DMS 273 (cell line): ENCODE results near the gene PORCN.
A peak's percentile ranks its signal among the peaks of the same experiment; 100 is the strongest.
"Not testable (repeated sequence)": the region's sequence is repeated elsewhere in the genome, so short reads cannot be mapped to it uniquely, and the experiment has no call there.

Experiments used
- DNase-seq: peaks from one replicate; lab custom pipeline; 2025; ENCODE audit not compliant: unreplicated experiment; lab: John Stamatoyannopoulos, UW

The PORCN gene

DNA sequence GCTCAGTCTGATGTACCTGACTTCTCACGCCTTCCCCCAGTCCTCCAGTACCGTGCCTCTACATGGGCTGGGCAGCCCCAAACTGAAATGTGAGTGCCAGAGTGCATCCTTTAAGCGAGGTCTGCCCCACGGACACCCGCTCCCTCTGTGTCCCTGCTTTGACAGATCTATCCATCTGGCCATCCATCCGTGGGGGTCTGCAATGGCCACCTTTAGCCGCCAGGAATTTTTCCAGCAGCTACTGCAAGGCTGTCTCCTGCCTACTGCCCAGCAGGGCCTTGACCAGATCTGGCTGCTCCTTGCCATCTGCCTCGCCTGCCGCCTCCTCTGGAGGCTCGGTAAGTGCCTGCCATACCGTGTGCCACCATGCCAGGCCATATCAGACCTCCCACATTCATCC lies 827 bp downstream of the PORCN start:
- DNase-seq = no peak

- peak; percentile 33 for DNase-seq
Measured at GRCh38 chrX:48511560-48511959, 2.8 kb downstream of the PORCN start.

DNA sequence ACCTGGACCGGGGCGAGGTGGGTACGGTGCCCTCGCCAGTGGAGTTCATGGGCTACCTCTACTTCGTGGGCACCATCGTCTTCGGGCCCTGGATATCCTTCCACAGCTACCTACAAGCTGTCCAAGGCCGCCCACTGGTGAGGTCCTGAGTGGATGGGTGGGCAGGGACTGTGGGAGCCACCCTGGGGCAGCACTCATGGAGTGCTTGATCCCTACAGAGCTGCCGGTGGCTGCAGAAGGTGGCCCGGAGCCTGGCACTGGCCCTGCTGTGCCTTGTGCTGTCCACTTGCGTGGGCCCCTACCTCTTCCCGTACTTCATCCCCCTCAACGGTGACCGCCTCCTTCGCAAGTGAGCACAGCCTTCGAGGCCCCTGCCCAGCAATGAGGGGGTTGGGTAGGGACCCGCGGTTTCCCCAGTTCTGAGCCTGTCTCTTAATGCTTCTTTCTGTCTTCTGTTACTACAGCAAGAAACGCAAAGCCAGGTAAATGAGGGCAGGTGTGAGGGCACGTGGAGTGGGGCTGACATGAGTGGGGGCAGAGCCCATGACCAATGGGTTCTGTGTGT lies 3.7 kb downstream of the PORCN start:
- DNase-seq = no peak

- no peak for DNase-seq
Measured at GRCh38 chrX:48513670-48514069, 4.9 kb downstream of the PORCN start.

DNA sequence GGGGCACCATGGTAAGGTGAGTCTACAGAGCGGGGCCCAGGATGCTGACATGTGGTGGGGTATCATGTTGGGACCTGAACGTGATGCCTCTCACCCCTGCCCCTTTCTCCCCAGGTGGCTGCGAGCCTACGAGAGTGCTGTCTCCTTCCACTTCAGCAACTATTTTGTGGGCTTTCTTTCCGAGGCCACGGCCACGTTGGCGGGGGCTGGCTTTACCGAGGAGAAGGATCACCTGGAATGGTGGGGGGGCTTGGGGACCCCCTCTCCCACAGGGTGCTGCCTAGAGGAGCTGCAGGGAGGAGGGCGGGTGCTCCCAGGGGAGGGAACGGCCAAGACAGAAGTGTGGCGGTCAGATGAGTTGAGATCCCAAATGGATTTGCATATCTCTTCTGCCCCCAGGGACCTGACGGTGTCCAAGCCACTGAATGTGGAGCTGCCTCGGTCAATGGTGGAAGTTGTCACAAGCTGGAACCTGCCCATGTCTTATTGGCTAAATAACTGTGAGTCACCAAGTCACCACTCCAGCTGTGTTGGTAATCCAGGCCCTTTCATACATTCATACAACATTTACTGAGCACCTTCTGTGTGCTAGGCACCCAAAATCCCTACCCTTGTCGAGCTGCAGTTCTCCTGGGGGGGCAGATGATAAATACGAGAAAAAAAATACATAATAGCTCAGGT lies 5.5 kb downstream of the PORCN start:
- no peak for DNase-seq

DNA sequence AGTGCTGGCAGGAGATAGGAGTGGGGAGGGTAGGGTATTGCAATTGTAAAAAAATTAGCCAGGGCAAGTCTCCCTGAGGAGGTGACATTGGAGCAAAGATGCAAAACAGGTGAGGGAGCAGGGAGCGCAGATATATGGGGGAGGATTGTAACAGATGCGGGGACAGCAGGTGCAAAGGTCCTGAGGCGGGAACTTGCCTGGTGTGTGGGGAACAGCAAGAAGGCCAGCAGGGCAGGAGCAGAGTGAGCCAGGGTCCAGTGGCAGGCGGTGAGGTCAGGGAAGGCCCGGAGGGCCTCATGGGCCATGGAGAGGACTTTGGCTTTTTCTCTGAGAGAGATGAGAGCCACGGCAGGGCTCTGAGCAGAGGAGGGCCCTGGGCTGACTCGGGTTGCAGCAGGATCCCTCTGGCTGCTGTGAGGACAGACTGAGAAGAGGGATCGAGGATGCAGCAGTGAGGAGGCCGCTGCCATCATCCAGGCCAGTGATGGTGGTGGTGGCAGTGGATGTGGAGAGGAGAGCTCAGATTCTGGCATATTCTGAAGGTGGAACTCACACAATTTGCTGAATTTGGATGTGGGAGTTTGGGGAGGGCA lies 6.2 kb downstream of the PORCN start:
- DNase-seq = no peak

DNA sequence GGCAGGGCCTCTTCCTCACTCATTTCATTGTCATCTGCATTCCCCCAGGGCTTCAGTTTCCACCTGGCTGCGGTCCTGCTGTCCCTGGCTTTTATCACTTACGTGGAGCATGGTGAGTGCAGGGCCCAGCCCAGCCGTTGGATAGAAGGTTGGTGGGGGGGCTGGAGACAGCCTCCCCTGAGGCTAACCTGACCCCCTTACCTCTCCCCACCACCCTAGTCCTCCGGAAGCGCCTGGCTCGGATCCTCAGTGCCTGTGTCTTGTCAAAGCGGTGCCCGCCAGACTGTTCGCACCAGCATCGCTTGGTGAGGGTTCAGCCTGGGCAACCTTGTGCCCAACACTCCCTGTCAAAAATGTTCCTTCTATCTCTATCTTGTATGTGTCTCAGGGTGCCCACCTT lies 7.0 kb downstream of the PORCN start:
- DNase-seq = no peak

DNA sequence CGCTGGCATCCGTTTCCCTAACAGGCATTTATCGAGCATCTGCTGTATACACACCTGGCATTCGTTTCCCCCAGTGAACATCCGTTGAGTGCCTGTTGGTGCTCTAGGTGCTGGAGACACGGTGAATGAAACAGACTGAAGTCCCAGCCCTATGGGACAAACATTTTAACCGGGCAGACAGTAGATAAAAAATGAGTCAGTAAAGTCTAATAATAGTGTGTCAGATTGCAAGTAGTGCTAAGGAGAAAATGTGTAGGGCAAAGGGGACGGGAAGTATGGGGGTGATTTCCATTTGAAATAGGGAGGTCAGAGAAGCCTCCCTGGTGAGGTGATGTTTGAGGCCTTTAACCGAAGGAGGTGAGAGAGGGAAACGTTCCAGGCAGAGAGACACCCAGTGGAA lies 7.5 kb downstream of the PORCN start:
- DNase-seq = no peak

DNA sequence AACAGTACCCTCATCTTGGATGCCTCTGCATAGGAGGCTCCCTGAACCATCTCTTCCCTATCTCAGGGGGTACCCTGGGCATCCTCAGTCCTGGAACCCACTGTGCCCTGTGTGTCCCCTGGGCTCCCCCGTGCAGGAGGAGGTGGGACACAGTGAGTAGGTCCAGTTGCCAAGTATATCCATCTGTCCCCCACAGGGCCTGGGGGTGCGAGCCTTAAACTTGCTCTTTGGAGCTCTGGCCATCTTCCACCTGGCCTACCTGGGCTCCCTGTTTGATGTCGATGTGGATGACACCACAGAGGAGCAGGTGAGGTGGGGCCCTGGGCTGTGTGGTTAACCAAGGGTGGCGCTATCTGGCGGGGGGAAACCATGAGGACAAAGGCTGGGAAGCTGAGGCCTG lies 8.2 kb downstream of the PORCN start:
- no peak for DNase-seq

DNA sequence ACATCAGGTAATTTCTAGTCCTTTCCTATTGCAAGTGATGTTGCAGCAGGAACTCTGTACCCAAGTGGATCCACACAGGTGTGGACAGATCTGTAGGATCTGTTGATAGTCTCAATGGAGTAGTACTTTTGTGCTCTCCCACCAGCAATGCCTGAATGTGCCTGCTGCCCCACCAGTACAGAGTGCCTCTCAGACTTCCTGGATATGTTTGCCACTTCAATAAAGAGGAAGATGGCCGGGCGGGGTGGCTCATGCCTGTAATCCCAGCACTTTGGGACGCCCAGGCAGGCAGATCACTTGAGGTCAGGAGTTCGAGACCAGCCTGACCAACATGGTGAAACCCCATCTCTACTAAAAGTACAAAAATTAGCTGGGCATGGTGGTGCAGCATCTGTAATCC lies 10.7 kb downstream of the PORCN start:
- not testable (repeated sequence) for DNase-seq

- DNase-seq = no peak
Measured at GRCh38 chrX:48520455-48520854, 11.7 kb downstream of the PORCN start.

- DNase-seq = peak; percentile 59
Measured at GRCh38 chrX:48520976-48521352, 12.2 kb downstream of the PORCN start.

DNA sequence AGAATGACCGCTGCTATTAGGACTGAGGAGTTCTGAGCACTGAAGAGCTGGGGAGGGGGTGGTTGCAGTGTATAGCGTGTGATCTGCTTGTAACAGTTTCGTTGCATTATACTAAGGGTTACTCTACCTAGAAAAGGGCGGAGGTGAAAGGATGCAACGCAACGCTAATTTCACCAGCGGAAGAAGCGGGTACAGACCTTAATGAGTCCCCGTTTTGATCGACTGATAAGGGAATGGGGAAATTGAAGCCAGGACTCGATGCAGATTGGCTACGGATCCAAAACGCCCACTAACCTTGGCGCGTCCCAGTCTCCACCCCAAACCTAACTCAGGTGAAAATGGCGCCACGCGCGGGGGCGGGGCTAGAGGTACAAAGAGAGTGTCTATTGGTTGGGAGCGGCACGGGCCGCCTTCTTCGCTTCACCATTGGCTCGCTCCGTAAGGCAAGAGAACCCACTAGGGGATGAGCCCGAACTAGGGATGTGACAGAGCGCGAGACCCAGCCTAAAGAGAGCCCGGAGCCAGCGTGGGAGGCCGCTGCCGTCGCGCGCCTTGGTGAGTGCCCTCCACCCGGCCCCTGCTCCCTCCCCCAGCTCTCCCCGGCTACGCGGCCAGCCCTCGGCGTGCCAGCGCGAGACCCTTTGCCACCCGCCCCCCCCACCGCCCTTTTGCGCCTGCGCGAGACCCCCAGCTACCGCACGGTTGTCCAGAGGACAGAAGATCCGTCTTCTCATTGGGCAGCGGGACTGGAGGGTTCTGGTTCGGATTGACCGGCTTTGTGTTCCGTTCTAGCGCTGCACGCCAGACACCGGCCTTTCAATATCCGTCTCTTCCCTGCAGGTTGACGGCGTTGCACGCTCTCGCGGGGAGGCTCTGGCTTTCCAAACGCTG lies 12.8 kb downstream of the PORCN start, which contains the start of gene EBP:
EBP (plus strand) TSS at position 456 of the 891 bp plus-strand sequence. CDS start 1,964 bp downstream, outside the sequence.
- DNase-seq = peak; percentile 98

DNA sequence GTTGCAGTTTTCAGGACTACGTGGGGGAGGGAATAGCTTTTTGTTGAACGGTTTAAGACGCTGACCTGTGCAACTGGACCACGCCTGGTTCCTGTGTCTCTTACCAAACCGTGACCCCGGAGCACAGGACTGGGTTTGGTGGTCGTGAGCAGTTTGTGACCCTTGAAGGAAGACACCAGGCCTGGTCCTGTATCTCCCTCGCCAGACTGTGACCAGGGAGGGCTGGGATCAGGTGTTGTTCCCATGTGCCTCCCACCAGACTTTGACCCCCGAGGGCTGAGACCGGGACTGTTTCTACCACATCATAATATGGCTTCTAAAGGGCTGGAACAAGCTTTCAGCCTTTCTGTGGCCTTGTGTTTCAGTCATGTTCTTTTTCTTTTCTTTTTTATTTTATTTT lies 13.5 kb downstream of the PORCN start:
- no peak for DNase-seq

DNA sequence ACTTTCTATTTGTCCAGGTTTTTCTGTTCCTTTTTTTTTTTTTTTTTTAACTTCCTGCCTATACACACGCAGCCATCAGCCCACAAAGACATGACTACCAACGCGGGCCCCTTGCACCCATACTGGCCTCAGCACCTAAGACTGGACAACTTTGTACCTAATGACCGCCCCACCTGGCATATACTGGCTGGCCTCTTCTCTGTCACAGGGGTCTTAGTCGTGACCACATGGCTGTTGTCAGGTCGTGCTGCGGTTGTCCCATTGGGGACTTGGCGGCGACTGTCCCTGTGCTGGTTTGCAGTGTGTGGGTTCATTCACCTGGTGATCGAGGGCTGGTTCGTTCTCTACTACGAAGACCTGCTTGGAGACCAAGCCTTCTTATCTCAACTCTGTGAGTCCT lies 14.9 kb downstream of the PORCN start:
- no peak for DNase-seq

DNA sequence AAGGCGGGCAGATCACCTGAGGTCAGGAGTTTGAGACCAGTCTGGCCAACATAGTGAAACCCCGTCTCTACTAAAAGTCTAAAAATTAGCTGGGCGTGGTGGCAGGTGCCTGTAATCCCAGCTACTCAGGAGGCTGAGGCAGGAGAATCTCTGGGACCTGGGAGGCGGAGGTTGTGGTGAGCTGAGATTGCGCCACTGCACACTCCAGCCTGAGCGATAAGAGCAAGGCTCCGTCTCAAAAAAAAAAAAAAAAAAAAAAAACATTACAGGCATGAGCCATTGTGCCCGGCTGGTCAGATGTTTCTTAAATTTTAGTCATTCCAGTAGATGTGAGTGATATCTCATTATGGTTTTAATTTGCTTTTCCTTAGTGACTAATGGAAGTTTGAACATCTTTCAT lies 17.1 kb downstream of the PORCN start:
- DNase-seq = not testable (repeated sequence)

DNA sequence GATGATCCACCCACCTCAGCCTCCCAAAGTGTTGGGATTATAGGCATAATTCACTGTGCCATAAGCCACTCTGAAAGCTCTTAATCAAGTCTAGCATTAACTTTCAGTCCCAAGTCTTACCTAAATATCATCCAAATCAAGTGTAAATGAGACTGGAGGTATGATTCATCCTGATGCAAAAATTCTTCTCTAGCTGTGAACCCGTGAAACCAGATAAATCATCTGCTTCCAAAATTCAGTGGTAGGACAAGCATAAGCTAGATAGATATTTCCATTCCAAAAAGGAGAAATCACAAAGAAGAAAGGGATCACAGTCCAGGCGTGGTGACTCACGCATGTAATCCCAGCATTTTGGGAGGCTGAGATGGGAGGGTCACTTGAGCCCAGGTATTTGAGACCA lies 21.9 kb downstream of the PORCN start:
- DNase-seq = no peak

- peak; percentile 49 for DNase-seq
Measured at GRCh38 chrX:48531358-48531959, 22.7 kb downstream of the PORCN start.

GRCh38 chrX:48532161-48532560 lies 23.4 kb downstream of the PORCN start:
- peak; percentile 57 for DNase-seq

GRCh38 chrX:48533165-48533564 lies 24.4 kb downstream of the PORCN start:
- no peak for DNase-seq

- DNase-seq = no peak
Measured at GRCh38 chrX:48538641-48539344, 30.0 kb downstream of the PORCN start.
